SK-N-SH (cell line): ENCODE measurements around the gene STK16. TPM values are rescaled to one million over a fixed set of nuclear protein-coding genes. Genes with fewer than 3 reads are reported as not detected.

ENCODE experiments used
- CTCF ChIA-PET: fragments of 300-600, 350-600 bp; formaldehyde crosslinking; extraction: SDS; loops from one replicate; lab custom pipeline; 2021; lab: Yijun Ruan, JAX
- POLR2A ChIA-PET: fragments of 350-600 bp; sonication (Branson Sonifier 250); formaldehyde crosslinking; extraction: SDS; loops from one replicate; lab custom pipeline; 2020; ENCODE audit warnings: antibody characterized with exemption, inconsistent platforms; lab: Yijun Ruan, JAX
- DNase-seq: peaks from one replicate; pipeline ENCODE4 v3.0.0; 2012
- H2AFZ ChIP-seq: fragments of 200-600 bp; sonication (generic); 2 replicates; pipeline ENCODE4 v1.8.1; 2016; ENCODE audit warnings: antibody characterized with exemption, mild to moderate bottlenecking, low read depth
- H3F3A ChIP-seq: fragments of 200-600 bp; sonication (generic); replicated peaks from 2 replicates; pipeline ENCODE3; 2016; ENCODE audit warnings: antibody characterized with exemption, mild to moderate bottlenecking; ENCODE audit not compliant: insufficient read depth
- H3K27ac ChIP-seq, 2 experiments: fragments of 200-500 bp in 1 of 2; fragments of 200-600 bp in 1 of 2; sonication (Bioruptor generic) in 1 of 2; sonication (generic), shearing (Covaris generic) in 1 of 2; 2 replicates each; pipeline versions ENCODE4 v1.5.1 to v1.6.1; 2014 to 2016; ENCODE audit warnings: low read depth in 2 of 2, inconsistent platforms in 1 of 2, low read length in 1 of 2, mild to moderate bottlenecking in 1 of 2, mixed read lengths in 1 of 2
- H3K27me3 ChIP-seq: fragments of 200-600 bp; sonication (generic), shearing (Covaris generic); 2 replicates; pipeline ENCODE4 v1.6.1; 2016; ENCODE audit warnings: mixed run types; ENCODE audit not compliant: insufficient read depth
- H3K36me3 ChIP-seq, 2 experiments: fragments of 200-500 bp in 1 of 2; fragments of 200-600 bp in 1 of 2; sonication (Bioruptor generic) in 1 of 2; sonication (generic) in 1 of 2; replicated peaks in 1 of 2; 2 replicates each; pipeline versions ENCODE3 to v1.5.1; 2014 to 2016; ENCODE audit warnings: low read length in 1 of 2, mild to moderate bottlenecking in 1 of 2; ENCODE audit not compliant: insufficient read depth in 2 of 2, control insufficient read depth in 1 of 2
- H3K4me1 ChIP-seq, 2 experiments: fragments of 200-500 bp in 1 of 2; fragments of 200-600 bp in 1 of 2; sonication (Bioruptor generic) in 1 of 2; sonication (generic), shearing (Covaris generic) in 1 of 2; 2 replicates each; pipeline versions ENCODE4 v1.5.1 to v1.6.1; 2014 to 2016; ENCODE audit warnings: low read depth in 1 of 2, low read length in 1 of 2, mixed run types in 1 of 2; ENCODE audit not compliant: insufficient read depth in 2 of 2, control insufficient read depth in 1 of 2
- H3K4me2 ChIP-seq: fragments of 200-600 bp; sonication (generic), shearing (Covaris generic); 2 replicates; pipeline ENCODE4 v1.6.1; 2017; ENCODE audit warnings: mixed run types
- H3K4me3 ChIP-seq, 2 experiments: fragments of 200-500 bp in 1 of 2; fragments of 200-600 bp in 1 of 2; sonication (Bioruptor generic) in 1 of 2; sonication (generic), shearing (Covaris generic) in 1 of 2; 2 replicates each; pipeline versions ENCODE4 v1.5.1 to v1.8.1; 2014 to 2016; ENCODE audit warnings: low read depth in 2 of 2, inconsistent platforms in 1 of 2, low read length in 1 of 2, mild to moderate bottlenecking in 1 of 2, mixed read lengths in 1 of 2, moderate library complexity in 1 of 2
- H3K79me2 ChIP-seq: fragments of 200-600 bp; sonication (generic); 2 replicates; pipeline ENCODE4 v1.8.1; 2017; ENCODE audit warnings: mild to moderate bottlenecking; ENCODE audit not compliant: insufficient read depth
- H3K9ac ChIP-seq: fragments of 200-600 bp; sonication (generic); 2 replicates; pipeline ENCODE4 v1.6.1; 2017; ENCODE audit warnings: mixed run types
- H3K9me2 ChIP-seq: fragments of 200-600 bp; sonication (generic); 2 replicates; pipeline ENCODE4 v1.6.1; 2017; ENCODE audit warnings: mixed run types
- H3K9me3 ChIP-seq: fragments of 200-600 bp; sonication (generic); 2 replicates; pipeline ENCODE4 v1.6.1; 2017; ENCODE audit warnings: mixed run types, mild to moderate bottlenecking, moderate library complexity
- H4K20me1 ChIP-seq: fragments of 200-600 bp; sonication (generic); 2 replicates; pipeline ENCODE4 v1.6.1; 2017; ENCODE audit warnings: mild to moderate bottlenecking, mixed run types; ENCODE audit not compliant: insufficient read depth
- FOXJ3 ChIP-seq: sonication (generic); formaldehyde crosslinking; IDR thresholded peaks from 2 replicates; pipeline ENCODE4 v1.5.1; 2020; ENCODE audit warnings: mild to moderate bottlenecking, missing genetic modification reagents
- FOXM1 ChIP-seq: IDR thresholded peaks from 2 replicates; pipeline ENCODE4 v1.4.0; 2012; ENCODE audit warnings: low read depth, mild to moderate bottlenecking
- GABPA ChIP-seq: IDR thresholded peaks from 2 replicates; pipeline ENCODE4 v1.4.0; 2012; ENCODE audit warnings: low read depth, mild to moderate bottlenecking
- PBX3 ChIP-seq: IDR thresholded peaks from 2 replicates; pipeline ENCODE4; 2012
- RAD21 ChIP-seq: IDR thresholded peaks from 2 replicates; pipeline ENCODE4 v1.6.1; 2012; ENCODE audit warnings: mild to moderate bottlenecking, low read length
- RCOR1 ChIP-seq: fragments of 150-350 bp; IDR thresholded peaks from 2 replicates; pipeline ENCODE4 v1.6.1; 2017; ENCODE audit warnings: antibody characterized with exemption, low read length
- ZBTB33 ChIP-seq: IDR thresholded peaks from 2 replicates; pipeline ENCODE4 v1.4.0; 2012; ENCODE audit warnings: low read depth, borderline replicate concordance
- WGBS: methylation state at CpG from one replicate; pipeline ENCODE4 v1.1.6; 2017; ENCODE audit warnings: low lambda C conversion rate; 5-methylcytosine and 5-hydroxymethylcytosine counted together
- polyA plus RNA-seq, 3 experiments: library from polyadenylated mRNA; depleted of rRNA; stranded (reverse); fragments of >200 nt; gene quantifications; 2 replicates each; pipeline ENCODE4 v1.2.3, GENCODE V29; 2012
- TF ChIP-seq, protein P1 (sequence below): IDR thresholded peaks from 2 replicates; pipeline ENCODE4 v1.6.1; 2012; ENCODE audit warnings: mild to moderate bottlenecking, low read depth, low read length, moderate library complexity
- TF ChIP-seq, protein P2 (sequence below): fragments of 150-350 bp; IDR thresholded peaks from 2 replicates; pipeline ENCODE4 v1.6.1; 2017; ENCODE audit warnings: antibody characterized with exemption, low read length, low read depth, borderline replicate concordance
- TF ChIP-seq, protein P3 (sequence below): fragments of 200-600 bp; sonication (generic); IDR thresholded peaks from 2 replicates; pipeline ENCODE4 v1.6.1; 2017; ENCODE audit warnings: antibody characterized with exemption, mild to moderate bottlenecking, moderate library complexity

The STK16 gene
- polyA plus RNA-seq, 1 of the 3 experiments (the other 2 are of a cell fraction), result 57.6 TPM

GRCh38 chr2:219218732-219219701 lies 26.3 kb upstream of the STK16 start, which contains the start of gene ABCB6 (continued):
- TF ChIP-seq ZBTB33, result 0 out of 2 replicates have a peak, but pooled peaks have one; percentile 12
- no peak for TF ChIP-seq PBX3
- TF ChIP-seq, protein P1, sequence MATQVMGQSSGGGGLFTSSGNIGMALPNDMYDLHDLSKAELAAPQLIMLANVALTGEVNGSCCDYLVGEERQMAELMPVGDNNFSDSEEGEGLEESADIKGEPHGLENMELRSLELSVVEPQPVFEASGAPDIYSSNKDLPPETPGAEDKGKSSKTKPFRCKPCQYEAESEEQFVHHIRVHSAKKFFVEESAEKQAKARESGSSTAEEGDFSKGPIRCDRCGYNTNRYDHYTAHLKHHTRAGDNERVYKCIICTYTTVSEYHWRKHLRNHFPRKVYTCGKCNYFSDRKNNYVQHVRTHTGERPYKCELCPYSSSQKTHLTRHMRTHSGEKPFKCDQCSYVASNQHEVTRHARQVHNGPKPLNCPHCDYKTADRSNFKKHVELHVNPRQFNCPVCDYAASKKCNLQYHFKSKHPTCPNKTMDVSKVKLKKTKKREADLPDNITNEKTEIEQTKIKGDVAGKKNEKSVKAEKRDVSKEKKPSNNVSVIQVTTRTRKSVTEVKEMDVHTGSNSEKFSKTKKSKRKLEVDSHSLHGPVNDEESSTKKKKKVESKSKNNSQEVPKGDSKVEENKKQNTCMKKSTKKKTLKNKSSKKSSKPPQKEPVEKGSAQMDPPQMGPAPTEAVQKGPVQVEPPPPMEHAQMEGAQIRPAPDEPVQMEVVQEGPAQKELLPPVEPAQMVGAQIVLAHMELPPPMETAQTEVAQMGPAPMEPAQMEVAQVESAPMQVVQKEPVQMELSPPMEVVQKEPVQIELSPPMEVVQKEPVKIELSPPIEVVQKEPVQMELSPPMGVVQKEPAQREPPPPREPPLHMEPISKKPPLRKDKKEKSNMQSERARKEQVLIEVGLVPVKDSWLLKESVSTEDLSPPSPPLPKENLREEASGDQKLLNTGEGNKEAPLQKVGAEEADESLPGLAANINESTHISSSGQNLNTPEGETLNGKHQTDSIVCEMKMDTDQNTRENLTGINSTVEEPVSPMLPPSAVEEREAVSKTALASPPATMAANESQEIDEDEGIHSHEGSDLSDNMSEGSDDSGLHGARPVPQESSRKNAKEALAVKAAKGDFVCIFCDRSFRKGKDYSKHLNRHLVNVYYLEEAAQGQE, result 0 out of 2 replicates have a peak, but pooled peaks have one; percentile 30
- no peak for TF ChIP-seq FOXM1
- TF ChIP-seq GABPA, result no peak
- TF ChIP-seq RCOR1, result 0 out of 2 replicates have a peak, but pooled peaks have one; percentile 32

- Histone ChIP-seq H4K20me1 (no peaks in the 10 kb centered on the region), H3K36me3 (peaks cover 13 to 53% of the 10 kb centered on the region in 2 experiments), H3K27ac (no peak overlapping the region), H3K27me3 (no peaks in the 10 kb centered on the region), H3K9ac (no peak overlapping the region), H3K4me1 (peaks cover 5 to 30% of the 10 kb centered on the region in 2 experiments; a peak in 3 of 4 replicates), H3F3A (peaks cover 27% of the 10 kb centered on the region), H3K4me3 (no peak overlapping the region), H3K9me2 (no peaks in the 10 kb centered on the region), H3K79me2 (no peaks in the 10 kb centered on the region), H2AFZ (no peak overlapping the region), H3K4me2 (0 out of 2 replicates have a peak overlapping the region, but pooled peaks have one; percentile 100), H3K9me3 (no peaks in the 10 kb centered on the region)
- ChIA-PET CTCF (interaction anchor here (1.0 to 4.7 kb wide), 7 partner anchors 9 to 224 kb away, joined by 3 to 26 read pairs (median 3); partner anchors contain the start of genes ANKZF1, ATG9A, NHEJ1 and ZFAND2B), POLR2A (interaction anchor here (0.9 to 2.5 kb wide), 3 partner anchors 10 to 59 kb away, joined by 3 to 19 read pairs (median 6); partner anchors contain the start of genes ANKZF1, ATG9A and DNAJB2)
- WGBS, result 98% methylated on average over 13 of the region's 18 CpGs
- TF ChIP-seq, protein P2, sequence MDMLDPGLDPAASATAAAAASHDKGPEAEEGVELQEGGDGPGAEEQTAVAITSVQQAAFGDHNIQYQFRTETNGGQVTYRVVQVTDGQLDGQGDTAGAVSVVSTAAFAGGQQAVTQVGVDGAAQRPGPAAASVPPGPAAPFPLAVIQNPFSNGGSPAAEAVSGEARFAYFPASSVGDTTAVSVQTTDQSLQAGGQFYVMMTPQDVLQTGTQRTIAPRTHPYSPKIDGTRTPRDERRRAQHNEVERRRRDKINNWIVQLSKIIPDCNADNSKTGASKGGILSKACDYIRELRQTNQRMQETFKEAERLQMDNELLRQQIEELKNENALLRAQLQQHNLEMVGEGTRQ, result no peak
- TF ChIP-seq GABPA, result no peak
- no peak for TF ChIP-seq FOXJ3 (CRISPR knock-in tag)
- TF ChIP-seq, protein P3, sequence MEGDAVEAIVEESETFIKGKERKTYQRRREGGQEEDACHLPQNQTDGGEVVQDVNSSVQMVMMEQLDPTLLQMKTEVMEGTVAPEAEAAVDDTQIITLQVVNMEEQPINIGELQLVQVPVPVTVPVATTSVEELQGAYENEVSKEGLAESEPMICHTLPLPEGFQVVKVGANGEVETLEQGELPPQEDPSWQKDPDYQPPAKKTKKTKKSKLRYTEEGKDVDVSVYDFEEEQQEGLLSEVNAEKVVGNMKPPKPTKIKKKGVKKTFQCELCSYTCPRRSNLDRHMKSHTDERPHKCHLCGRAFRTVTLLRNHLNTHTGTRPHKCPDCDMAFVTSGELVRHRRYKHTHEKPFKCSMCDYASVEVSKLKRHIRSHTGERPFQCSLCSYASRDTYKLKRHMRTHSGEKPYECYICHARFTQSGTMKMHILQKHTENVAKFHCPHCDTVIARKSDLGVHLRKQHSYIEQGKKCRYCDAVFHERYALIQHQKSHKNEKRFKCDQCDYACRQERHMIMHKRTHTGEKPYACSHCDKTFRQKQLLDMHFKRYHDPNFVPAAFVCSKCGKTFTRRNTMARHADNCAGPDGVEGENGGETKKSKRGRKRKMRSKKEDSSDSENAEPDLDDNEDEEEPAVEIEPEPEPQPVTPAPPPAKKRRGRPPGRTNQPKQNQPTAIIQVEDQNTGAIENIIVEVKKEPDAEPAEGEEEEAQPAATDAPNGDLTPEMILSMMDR, result no peak
- TF ChIP-seq RAD21, result no peak
- no peak for DNase-seq
Observed at GRCh38 chr2:219219784-219220532, 25.3 kb upstream of the STK16 start.
